K562 (cell line): ENCODE measurements around the gene PAX8. TPM values are rescaled to one million over a fixed set of nuclear protein-coding genes. Genes with fewer than 3 reads are reported as not detected.
A peak's percentile ranks its signal among the peaks of the same experiment; 100 is the strongest.

Experiments
- BHLHE40 ChIP-seq: IDR thresholded peaks from 2 replicates; pipeline ENCODE4 v1.6.1; 2011; ENCODE audit warnings: low read length, improper control_type of control experiment
- CHD1 ChIP-seq: fragments of 200-600 bp; sonication (generic); IDR thresholded peaks from one replicate; pipeline ENCODE4 v1.6.1; 2012; ENCODE audit warnings: mild to moderate bottlenecking, moderate library complexity, low read length, inconsistent platforms
- GABPB2 ChIP-seq: fragments of 250-450 bp; sonication (Bioruptor Pico); conservative IDR thresholded peaks from 2 replicates; pipeline ENCODE4 v1.5.1; 2021; ENCODE audit warnings: mild to moderate bottlenecking
- JUNB ChIP-seq: fragments of 450-650 bp; formaldehyde crosslinking; conservative IDR thresholded peaks from 2 replicates; pipeline ENCODE4 v1.4.0; 2020; ENCODE audit warnings: mild to moderate bottlenecking
- PCBP2 ChIP-seq: fragments of 200-400 bp; formaldehyde crosslinking; IDR thresholded peaks from 2 replicates; pipeline ENCODE4 v1.6.1; 2018; ENCODE audit warnings: low read length, low read depth, mild to moderate bottlenecking, moderate library complexity; ENCODE audit not compliant: poor library complexity, severe bottlenecking
- POLR2B ChIP-seq: fragments of 450-650 bp; IDR thresholded peaks from 2 replicates; pipeline ENCODE4 v1.6.1; 2018; ENCODE audit warnings: low read depth; ENCODE audit not compliant: partially characterized antibody
- POLR2G ChIP-seq: fragments of 200-400 bp; formaldehyde crosslinking; IDR thresholded peaks from 2 replicates; pipeline ENCODE4 v1.6.1; 2017; ENCODE audit warnings: low read depth, mild to moderate bottlenecking, antibody characterized with exemption, low read length, moderate library complexity
- RAD21 ChIP-seq, 2 experiments: fragments of 250-450 bp in 1 of 2; fragments of 450-650 bp in 1 of 2; sonication (Bioruptor Pico) in 1 of 2; formaldehyde crosslinking in 1 of 2; IDR thresholded peaks in 1 of 2; conservative IDR thresholded peaks in 1 of 2; 2 replicates each; pipeline versions ENCODE4 v1.4.0 to v1.8.0; 2020 to 2022; ENCODE audit warnings: mild to moderate bottlenecking in 2 of 2, moderate library complexity in 1 of 2
- RBBP5 ChIP-seq: fragments of 200-600 bp; sonication (generic); IDR thresholded peaks from 2 replicates; pipeline ENCODE4 v1.6.1; 2012; ENCODE audit warnings: borderline replicate concordance, mild to moderate bottlenecking, low read length, control low read depth, inconsistent platforms; ENCODE audit not compliant: insufficient read depth, poor library complexity, severe bottlenecking
- SIRT6 ChIP-seq: IDR thresholded peaks from one replicate; pipeline ENCODE4 v1.6.1; 2012; ENCODE audit warnings: low read depth, mild to moderate bottlenecking, control low read depth, inconsistent platforms, low read length, moderate library complexity
- THRAP3 ChIP-seq: fragments of 450-650 bp; IDR thresholded peaks from 2 replicates; pipeline ENCODE4 v1.6.1; 2016; ENCODE audit warnings: mild to moderate bottlenecking, inconsistent platforms, borderline replicate concordance
- ZNF184 ChIP-seq: sonication (generic); formaldehyde crosslinking; IDR thresholded peaks from 2 replicates; pipeline ENCODE4 v1.5.0; 2020; ENCODE audit warnings: missing genetic modification reagents
- ZNF23 ChIP-seq: fragments of 250-450 bp; sonication (Bioruptor Pico); IDR thresholded peaks from 2 replicates; pipeline ENCODE4 v1.4.0; 2020; ENCODE audit warnings: mild to moderate bottlenecking
- ZNF586 ChIP-seq: fragments of 450-650 bp; formaldehyde crosslinking; conservative IDR thresholded peaks from 2 replicates; pipeline ENCODE4 v1.4.0; 2020; ENCODE audit warnings: mild to moderate bottlenecking, moderate library complexity
- ZZZ3 ChIP-seq: fragments of 450-650 bp; IDR thresholded peaks from 2 replicates; pipeline ENCODE4 v1.6.1; 2016; ENCODE audit warnings: antibody characterized with exemption, mild to moderate bottlenecking, moderate library complexity
- polyA plus RNA-seq, 8 experiments: library from polyadenylated mRNA; depleted of rRNA in 4 of 8; stranded (reverse) in 5 of 8; unstranded in 3 of 8; fragments of >200 nt; fragmentation: Nextera tagmentation in 2 of 8; fragmentation: Illumina TruSeq in 1 of 8; extraction: Ambion mirVana in 2 of 8; extraction: Trizol in 1 of 8; gene quantifications; 2 replicates each; pipeline versions ENCODE4 v1.2.1 to v1.2.3, GENCODE V29; 2011 to 2014; ENCODE audit warnings: inconsistent platforms in 1 of 8, missing spikeins in 1 of 8
- total RNA-seq, 7 experiments: library from RNA; depleted of rRNA in 6 of 7; stranded (reverse); fragments of >200 nt in 6 of 7; fragmentation: Illumina TruSeq in 2 of 7; extraction: Trizol in 2 of 7; gene quantifications; 2 replicates each; pipeline versions ENCODE4 v1.2.1 to v1.2.3, GENCODE V29; 2011 to 2021; ENCODE audit warnings: low replicate concordance in 1 of 7
- TF ChIP-seq, protein P1 (sequence below), 3 experiments: fragments of 200-800 bp in 1 of 3; sonication (Bioruptor generic) in 1 of 3; sonication (generic) in 1 of 3; formaldehyde crosslinking in 1 of 3; IDR thresholded peaks; 2 replicates each; pipeline versions ENCODE4 v1.6.1 to v1.8.0; 2016 to 2022; ENCODE audit warnings: mild to moderate bottlenecking in 2 of 3, missing compliant biosample characterization in 2 of 3, missing genetic modification characterization in 2 of 3, missing genetic modification reagents in 1 of 3
- TF ChIP-seq, protein P2 (sequence below): sonication (generic); formaldehyde crosslinking; IDR thresholded peaks from 2 replicates; pipeline ENCODE4 v1.8.1; 2022; ENCODE audit warnings: missing genetic modification reagents
- TF ChIP-seq, protein P3 (sequence below): fragments of 450-650 bp; formaldehyde crosslinking; IDR thresholded peaks from 2 replicates; pipeline ENCODE4 v1.4.0; 2022; ENCODE audit warnings: missing genetic modification characterization
- TF ChIP-seq, protein P4 (sequence below): sonication (generic); formaldehyde crosslinking; IDR thresholded peaks from 2 replicates; pipeline ENCODE4 v1.8.0; 2023; ENCODE audit warnings: mild to moderate bottlenecking, missing genetic modification reagents
- TF ChIP-seq, protein P5 (sequence below): fragments of 250-450 bp; sonication (Bioruptor Pico); IDR thresholded peaks from 2 replicates; pipeline ENCODE4 v1.5.0; 2021

Gene PAX8
- total and polyA plus RNA-seq, 9 of the 15 experiments (the other 6 are each of a cell fraction or from before 2014, with no cell fraction given), result 0.13 to 2.1 (median 0.51) TPM

DNA sequence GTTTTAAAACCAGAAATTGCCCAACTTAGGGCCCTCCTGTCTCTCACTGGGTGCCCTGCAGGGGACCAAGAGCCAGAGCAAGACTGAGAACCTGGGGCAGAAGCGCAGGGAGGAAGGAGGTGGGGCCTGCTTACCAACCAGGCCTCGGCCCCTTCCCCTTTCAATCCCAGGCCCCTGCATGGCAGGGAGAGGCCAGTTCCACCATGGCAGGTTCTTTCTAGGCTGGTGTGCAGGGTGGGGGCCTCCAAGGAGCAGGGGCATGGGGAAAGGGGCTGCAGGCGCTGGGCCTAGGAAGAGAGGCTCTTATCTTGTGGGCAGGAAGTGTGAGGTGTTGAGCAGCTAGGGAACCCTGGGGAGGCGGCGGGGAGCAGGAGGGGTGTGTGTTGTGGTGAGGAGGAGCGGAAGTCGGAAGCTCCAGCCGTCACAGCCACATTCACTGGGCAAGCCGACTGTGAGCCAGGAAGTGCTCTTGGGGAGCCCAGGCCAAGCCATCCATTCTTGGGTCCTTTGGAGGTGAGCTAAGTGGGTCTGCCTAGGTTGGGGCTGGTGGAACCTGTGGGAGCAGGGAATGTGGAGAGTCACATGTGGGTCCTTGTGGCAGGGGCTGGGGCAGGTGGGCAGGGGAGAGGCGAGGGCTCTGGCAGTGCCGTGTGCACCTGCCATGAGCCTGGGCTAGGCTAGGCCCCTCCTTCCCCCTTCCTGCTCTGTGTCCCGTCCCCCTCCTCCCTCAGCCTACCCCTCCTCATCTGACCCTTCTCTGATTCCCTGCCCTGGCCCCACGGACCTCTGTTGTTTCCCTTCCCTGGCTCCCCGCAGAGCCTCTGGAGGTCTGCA, 105.0 kb downstream of the PAX8 start, which contains the start of gene PSD4 (continued):
- TF ChIP-seq SIRT6 (no peak), POLR2B (peak; percentile 76), ZNF586 (no peak), GABPB2 (CRISPR knock-in tag) (no peak), RBBP5 (no peak), RAD21 (CRISPR knock-in tag; conservative IDR thresholded peaks at IDR 0.05 in 1 of 2, IDR thresholded peaks at IDR 0.05 in 1 of 2) (0 out of 4 replicates have a peak, but pooled peaks of 1 of the 2 experiments have one; percentile 10), THRAP3 (no peak), ZZZ3 (no peak), ZNF184 (CRISPR knock-in tag) (no peak), CHD1 (no peak), JUNB (CRISPR knock-in tag) (no peak), POLR2G (peak; percentile 89), ZNF23 (no peak), BHLHE40 (peak; percentile 39; the same call in 1 of the 2 replicates), PCBP2 (no peak)
- TF ChIP-seq, protein P1, sequence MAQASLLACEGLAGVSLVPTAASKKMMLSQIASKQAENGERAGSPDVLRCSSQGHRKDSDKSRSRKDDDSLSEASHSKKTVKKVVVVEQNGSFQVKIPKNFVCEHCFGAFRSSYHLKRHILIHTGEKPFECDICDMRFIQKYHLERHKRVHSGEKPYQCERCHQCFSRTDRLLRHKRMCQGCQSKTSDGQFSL (CRISPR knock-in tag; IDR thresholded peaks at IDR 0.05), result no peak
- TF ChIP-seq, protein P1 (tag; IDR thresholded peaks at IDR 0.05), result no peak
- TF ChIP-seq, protein P2, sequence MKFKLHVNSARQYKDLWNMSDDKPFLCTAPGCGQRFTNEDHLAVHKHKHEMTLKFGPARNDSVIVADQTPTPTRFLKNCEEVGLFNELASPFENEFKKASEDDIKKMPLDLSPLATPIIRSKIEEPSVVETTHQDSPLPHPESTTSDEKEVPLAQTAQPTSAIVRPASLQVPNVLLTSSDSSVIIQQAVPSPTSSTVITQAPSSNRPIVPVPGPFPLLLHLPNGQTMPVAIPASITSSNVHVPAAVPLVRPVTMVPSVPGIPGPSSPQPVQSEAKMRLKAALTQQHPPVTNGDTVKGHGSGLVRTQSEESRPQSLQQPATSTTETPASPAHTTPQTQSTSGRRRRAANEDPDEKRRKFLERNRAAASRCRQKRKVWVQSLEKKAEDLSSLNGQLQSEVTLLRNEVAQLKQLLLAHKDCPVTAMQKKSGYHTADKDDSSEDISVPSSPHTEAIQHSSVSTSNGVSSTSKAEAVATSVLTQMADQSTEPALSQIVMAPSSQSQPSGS (CRISPR knock-in tag), result no peak
- TF ChIP-seq, protein P3, sequence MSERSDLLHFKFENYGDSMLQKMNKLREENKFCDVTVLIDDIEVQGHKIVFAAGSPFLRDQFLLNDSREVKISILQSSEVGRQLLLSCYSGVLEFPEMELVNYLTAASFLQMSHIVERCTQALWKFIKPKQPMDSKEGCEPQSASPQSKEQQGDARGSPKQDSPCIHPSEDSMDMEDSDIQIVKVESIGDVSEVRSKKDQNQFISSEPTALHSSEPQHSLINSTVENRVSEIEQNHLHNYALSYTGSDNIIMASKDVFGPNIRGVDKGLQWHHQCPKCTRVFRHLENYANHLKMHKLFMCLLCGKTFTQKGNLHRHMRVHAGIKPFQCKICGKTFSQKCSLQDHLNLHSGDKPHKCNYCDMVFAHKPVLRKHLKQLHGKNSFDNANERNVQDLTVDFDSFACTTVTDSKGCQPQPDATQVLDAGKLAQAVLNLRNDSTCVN (CRISPR knock-in tag), result peak; percentile 87; the same call in 1 of the 2 replicates
- TF ChIP-seq, protein P4, sequence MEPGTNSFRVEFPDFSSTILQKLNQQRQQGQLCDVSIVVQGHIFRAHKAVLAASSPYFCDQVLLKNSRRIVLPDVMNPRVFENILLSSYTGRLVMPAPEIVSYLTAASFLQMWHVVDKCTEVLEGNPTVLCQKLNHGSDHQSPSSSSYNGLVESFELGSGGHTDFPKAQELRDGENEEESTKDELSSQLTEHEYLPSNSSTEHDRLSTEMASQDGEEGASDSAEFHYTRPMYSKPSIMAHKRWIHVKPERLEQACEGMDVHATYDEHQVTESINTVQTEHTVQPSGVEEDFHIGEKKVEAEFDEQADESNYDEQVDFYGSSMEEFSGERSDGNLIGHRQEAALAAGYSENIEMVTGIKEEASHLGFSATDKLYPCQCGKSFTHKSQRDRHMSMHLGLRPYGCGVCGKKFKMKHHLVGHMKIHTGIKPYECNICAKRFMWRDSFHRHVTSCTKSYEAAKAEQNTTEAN, result no peak
- TF ChIP-seq, protein P5, sequence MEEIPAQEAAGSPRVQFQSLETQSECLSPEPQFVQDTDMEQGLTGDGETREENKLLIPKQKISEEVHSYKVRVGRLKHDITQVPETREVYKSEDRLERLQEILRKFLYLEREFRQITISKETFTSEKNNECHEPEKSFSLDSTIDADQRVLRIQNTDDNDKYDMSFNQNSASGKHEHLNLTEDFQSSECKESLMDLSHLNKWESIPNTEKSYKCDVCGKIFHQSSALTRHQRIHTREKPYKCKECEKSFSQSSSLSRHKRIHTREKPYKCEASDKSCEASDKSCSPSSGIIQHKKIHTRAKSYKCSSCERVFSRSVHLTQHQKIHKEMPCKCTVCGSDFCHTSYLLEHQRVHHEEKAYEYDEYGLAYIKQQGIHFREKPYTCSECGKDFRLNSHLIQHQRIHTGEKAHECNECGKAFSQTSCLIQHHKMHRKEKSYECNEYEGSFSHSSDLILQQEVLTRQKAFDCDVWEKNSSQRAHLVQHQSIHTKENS (CRISPR knock-in tag), result no peak
